Measurements from ENCODE around the gene MYCBPAP.

Gene MYCBPAP

GRCh38 chr17:50519141-50519834 lies 11.0 kb downstream of the MYCBPAP start:
- DNase-seq (ENCODE audit: low spot score), result no peak

DNA sequence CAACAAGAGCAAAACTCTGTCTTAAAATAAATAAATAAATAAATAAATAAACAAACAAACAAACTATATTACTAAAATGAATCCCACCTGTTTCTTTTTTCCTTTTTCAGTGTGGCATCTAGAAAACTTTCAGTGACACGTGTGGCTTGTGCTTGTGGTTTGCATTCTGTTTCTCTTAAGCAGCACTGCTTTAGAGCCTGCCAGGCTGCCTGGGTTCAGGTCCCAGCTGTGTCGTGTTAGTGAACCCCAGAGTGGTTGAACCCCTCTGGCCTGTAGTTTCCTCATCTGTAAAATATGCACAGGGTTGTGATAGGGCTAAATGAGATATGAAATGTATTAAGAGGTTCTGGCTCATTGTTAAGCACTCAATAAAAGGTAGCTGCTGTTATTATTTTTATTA lies 12.2 kb downstream of the MYCBPAP start:
- DNase-seq (ENCODE audit: low spot score), result no peak

DNA sequence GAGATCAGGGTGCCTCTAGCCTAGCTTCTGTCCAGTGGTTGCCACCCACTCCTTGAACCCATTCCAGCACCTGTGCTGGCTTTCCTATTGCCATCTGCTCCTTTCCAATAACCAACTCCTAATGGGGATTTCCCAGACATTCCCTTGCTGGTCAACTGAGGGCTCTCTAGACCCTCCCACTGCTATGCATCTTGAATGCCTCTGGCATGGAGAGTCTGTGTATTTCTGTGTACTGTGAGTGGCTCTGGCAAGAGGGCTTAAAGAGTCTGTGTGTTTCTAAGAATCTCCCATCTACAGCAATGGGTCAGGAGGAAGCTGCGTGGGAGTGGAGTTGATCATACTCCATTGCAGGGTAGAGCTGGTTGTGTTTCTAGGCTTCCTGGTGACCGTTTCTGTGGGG lies 13.3 kb downstream of the MYCBPAP start:
- DNase-seq (ENCODE audit: low spot score), result no peak

- no peak for DNase-seq (ENCODE audit: low spot score)
Observed at GRCh38 chr17:50522766-50523165, 14.5 kb downstream of the MYCBPAP start.

GRCh38 chr17:50523208-50523607 lies 15.0 kb downstream of the MYCBPAP start:
- no peak for DNase-seq (ENCODE audit: low spot score)

GRCh38 chr17:50524838-50525237 lies 16.6 kb downstream of the MYCBPAP start:
- DNase-seq (ENCODE audit: low spot score), result no peak

GRCh38 chr17:50527155-50527762 lies 19.0 kb downstream of the MYCBPAP start:
- DNase-seq (ENCODE audit: low spot score), result no peak

DNA sequence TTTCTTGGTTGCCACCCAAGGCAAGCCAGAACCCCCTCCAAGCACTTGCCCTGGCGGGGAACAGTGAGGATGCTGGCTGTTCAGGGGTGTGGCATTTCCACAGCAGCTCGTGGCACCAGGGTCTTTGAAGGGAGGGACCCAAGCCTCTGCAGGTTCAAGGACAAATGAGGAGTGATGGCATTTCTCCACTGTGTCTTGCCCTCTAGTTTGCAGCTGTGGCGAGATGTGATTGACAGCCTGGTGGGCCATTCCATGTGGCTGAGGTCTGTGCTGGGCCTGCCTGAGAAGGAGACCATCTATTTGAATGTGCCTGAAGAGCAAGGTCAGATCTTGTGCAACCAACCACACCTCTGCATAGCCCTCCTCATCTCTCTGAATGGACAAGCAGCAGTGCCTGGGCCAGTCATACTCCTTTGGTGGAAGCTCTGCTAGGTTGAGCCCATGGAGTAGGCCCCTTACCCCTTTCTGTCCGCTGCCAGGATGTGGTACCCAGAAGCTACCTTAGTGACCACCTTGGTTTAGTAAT lies 19.8 kb downstream of the MYCBPAP start:
- DNase-seq (ENCODE audit: low spot score), result no peak

DNA sequence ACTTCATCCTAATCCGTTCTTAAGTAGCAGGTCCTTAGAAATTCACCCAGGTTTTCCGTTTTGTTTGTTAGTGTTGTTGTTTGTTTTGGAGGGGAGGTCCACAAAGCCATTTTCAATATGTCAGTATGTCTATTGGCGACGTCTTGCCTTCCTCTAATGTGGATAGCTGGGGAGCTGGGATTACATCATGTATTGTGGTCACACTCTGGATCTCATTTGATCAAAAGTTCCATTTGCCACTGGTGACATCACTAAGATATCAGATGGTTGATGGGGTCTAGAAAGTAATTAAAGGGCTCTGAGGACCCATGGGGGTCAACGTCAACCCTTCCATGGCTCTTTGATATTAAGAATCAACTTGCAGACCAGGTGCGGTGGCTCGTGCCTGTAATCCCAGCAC lies 21.6 kb downstream of the MYCBPAP start:
- DNase-seq (ENCODE audit: low spot score), result no peak

DNA sequence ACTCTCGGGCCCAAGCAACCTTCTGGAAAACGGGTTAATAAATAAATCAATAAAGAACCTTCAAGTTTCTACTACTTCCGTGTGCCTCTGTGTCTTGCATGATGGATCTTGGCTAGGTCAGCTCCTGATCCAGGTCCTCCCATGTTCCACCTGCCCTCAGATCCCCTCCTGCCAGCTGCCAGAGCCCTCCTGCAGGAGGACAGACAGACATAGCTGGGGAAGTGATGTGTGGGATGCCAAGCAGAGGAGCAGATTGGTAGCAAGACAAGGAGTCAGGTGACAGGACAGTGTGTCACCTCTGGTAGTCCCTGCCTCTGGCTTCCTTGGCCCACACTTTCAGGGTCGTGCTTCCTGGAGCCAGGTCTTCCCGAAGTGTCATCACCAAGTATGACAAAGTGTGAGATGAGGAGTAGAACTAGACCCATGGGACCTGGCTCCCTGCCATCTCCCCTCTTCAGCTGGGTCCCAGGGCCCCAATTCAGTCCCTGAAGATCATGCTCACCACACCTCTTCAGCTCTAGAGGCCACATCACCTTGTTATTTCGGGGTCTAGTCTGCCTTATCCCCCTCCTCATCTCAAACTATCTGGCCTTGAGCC lies 23.3 kb downstream of the MYCBPAP start:
- no peak for DNase-seq (ENCODE audit: low spot score)

DNA sequence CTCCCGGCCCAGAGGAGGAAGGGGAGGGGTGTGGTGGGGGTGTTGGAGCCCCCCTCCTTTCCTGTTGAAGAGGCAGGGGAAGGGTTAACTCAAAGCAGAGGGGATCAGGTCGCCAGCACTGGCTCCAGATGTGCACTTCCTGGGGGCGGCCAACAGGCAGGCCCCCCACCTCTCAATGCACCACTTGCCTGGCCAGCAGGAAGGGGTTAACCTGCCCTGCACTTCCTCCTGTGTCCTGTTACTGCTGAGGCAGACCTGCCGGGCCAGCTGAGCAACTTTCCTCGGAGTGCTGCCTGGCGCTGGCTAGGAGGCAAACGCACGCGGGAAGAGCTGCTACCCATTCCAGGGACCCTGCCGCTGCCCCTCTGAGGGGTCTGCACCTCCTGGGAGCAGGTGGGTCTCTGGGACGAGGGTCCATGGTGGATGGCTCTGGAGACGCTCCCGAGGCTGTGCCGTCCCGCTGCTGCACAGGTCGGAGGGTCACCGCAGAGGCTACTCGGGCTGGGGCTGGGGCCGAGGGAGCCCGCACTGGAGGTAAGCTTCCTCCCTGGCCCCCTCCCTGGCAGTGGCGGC lies 24.3 kb downstream of the MYCBPAP start, which contains the start of gene EPN3:
TSS of gene EPN3 (plus strand) at position 284 of the 573 bp plus-strand sequence. CDS start 3,822 bp downstream, outside the sequence.
- DNase-seq (ENCODE audit: low spot score), result no peak

DNA sequence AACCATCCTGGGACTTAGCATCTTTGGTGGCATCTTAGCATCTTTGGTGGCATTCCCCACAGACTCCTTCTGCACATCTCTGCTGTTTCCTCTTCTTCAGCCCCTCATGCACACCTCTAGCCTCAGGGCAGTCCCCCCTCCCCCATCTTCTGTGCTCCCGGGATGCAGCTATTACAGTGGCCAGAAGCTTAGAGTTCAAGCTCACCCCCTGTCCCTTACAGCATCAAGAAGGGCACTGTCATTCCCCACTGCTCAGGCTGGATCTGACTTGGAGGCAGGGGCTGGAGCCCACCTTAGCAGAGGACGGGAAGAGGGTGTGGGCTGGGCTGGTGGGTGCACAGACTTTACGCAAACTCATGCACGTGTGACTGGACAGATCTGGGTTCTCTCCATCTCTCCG lies 24.9 kb downstream of the MYCBPAP start:
- no peak for DNase-seq (ENCODE audit: low spot score)

DNA sequence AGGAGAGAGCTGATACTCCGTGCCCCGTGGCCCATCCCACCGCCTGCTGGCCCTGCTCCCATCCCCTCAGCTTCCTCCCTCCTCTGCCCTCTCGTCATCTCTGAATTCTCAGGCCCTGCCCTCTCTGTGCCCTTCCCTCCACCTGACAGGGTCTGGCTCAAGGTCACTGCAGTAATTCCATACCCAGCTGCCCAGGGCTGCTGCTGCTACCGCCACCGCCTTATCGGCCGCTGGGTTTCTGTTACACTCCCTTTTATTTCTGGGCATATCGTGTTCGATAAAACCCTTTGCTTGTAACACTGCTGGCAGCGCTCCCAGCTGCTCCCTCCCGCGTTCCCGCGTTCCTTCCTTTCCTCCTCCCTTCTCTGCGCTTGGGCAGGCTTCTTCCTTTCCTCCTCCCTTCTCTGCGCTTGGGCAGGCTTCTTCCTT lies 25.5 kb downstream of the MYCBPAP start:
- no peak for DNase-seq (ENCODE audit: low spot score)

GRCh38 chr17:50534222-50534978 lies 26.2 kb downstream of the MYCBPAP start:
- DNase-seq (ENCODE audit: low spot score), result no peak

DNA sequence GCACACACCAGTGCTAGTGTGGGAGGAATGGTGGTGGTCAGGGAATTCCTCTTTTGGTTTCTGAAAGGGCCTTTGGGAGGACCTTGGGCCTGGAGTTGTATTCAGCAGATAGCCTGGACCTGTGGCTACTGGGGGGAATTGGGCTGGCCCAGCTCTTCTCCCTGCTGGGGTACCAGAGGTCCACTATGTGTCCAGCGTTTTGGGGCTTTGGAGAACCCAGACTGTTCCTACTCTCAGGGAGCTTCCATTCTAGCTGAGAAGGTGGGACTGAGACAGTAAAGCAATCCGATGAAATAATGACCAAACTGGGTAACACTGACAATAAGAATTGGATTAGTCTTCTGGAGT lies 26.7 kb downstream of the MYCBPAP start:
- DNase-seq (ENCODE audit: low spot score), result no peak

DNA sequence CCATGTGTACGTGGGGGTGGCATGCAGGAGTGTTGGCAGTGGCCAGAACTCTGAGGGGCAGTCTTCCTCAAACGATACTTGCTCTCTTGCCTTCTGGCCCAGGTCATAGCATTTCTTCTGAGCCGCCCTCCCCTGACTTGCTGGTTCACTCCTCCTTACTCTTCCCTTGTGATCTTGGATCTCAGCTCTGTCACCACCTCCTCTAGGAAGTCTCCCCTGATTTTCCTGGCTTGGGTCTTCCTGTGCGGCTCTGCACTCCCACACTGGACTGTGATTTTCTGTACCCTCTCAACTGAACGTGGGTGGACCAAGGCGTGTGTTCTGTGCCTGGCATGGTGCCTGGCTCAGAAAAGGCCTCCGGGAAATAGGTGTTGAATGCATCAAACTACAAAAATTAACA lies 27.2 kb downstream of the MYCBPAP start:
- DNase-seq (ENCODE audit: low spot score), result no peak

- no peak for DNase-seq (ENCODE audit: low spot score)
Observed at GRCh38 chr17:50536683-50537646, 28.7 kb downstream of the MYCBPAP start.

GRCh38 chr17:50537721-50538548 lies 29.7 kb downstream of the MYCBPAP start:
- DNase-seq (ENCODE audit: low spot score), result no peak

DNA sequence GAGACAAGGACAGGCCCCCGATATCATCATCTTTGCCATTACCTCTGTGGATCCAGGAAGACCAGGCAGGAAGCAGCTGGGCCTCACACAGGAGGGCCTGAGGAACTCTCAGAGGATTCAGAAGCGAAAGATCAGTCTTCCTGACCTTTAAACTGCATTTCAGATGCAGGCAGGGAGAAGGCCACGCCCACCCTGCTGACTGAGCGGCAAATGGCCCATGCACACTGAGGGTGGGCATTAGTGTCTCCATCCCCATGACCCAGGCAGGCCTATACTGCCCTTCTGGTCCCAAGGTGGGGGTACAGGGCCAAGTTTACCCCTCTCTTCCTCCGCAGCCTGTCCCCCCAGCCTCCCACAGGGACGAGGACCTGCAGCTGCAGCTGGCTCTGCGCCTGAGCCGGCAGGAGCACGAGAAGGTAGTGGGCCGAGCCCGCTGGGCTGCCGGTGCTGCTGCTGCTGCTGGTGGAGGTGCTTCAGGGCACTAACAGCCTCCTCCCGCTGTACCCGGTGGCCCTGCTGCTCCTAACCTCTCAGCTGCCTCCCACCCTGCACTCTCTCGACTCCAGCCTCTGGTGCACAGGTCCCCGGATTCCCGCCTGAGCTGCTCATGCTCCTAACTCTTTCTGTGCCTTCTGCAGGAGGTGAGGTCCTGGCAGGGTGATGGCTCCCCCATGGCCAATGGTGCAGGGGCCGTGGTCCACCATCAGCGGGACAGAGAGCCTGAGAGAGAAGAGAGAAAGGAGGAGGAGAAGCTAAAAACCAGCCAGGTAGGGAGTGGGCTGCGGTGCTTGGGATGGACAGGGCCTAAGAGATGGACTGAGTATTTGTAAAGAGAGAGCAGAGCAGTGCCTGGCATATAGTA lies 30.5 kb downstream of the MYCBPAP start:
- no peak for DNase-seq (ENCODE audit: low spot score)

All from hepatic stellate cell (primary cell).